Measurements from ENCODE around the gene CHTF18.
A peak's percentile ranks its signal among the peaks of the same experiment; 100 is the strongest.

CHTF18 gene

GRCh38 chr16:764184-764750, 24.2 kb upstream of the CHTF18 start:
- ChIA-PET POLR2A (ENCODE audit: low non-redundant PET) (no interaction called here), CTCF (no interaction called here)
- no peak for DNase-seq (ENCODE audit: low spot score)

GRCh38 chr16:764848-765487, 23.5 kb upstream of the CHTF18 start:
- ChIA-PET CTCF (no interaction called here), POLR2A (ENCODE audit: low non-redundant PET) (no interaction called here)

More at GRCh38 chr16:764184-764750, 24.2 kb upstream of the CHTF18 start:
- H3K27ac ChIP-seq = no peak overlapping the region
- TF ChIP-seq CTCF (conservative IDR thresholded peaks at IDR 0.05; ENCODE audit: low read depth) = no peak

GRCh38 chr16:765488-765865, 22.9 kb upstream of the CHTF18 start:
- ChIA-PET CTCF (no interaction called here), POLR2A (ENCODE audit: low non-redundant PET) (no interaction called here)
- H3K27ac ChIP-seq = no peak overlapping the region
- no peak for TF ChIP-seq CTCF (conservative IDR thresholded peaks at IDR 0.05; ENCODE audit: low read depth)
- DNase-seq (ENCODE audit: low spot score) = no peak

More at GRCh38 chr16:764848-765487, 23.5 kb upstream of the CHTF18 start:
- DNase-seq (ENCODE audit: low spot score) = no peak
- no peak overlapping the region for H3K27ac ChIP-seq
- no peak for TF ChIP-seq CTCF (conservative IDR thresholded peaks at IDR 0.05; ENCODE audit: low read depth)

DNA sequence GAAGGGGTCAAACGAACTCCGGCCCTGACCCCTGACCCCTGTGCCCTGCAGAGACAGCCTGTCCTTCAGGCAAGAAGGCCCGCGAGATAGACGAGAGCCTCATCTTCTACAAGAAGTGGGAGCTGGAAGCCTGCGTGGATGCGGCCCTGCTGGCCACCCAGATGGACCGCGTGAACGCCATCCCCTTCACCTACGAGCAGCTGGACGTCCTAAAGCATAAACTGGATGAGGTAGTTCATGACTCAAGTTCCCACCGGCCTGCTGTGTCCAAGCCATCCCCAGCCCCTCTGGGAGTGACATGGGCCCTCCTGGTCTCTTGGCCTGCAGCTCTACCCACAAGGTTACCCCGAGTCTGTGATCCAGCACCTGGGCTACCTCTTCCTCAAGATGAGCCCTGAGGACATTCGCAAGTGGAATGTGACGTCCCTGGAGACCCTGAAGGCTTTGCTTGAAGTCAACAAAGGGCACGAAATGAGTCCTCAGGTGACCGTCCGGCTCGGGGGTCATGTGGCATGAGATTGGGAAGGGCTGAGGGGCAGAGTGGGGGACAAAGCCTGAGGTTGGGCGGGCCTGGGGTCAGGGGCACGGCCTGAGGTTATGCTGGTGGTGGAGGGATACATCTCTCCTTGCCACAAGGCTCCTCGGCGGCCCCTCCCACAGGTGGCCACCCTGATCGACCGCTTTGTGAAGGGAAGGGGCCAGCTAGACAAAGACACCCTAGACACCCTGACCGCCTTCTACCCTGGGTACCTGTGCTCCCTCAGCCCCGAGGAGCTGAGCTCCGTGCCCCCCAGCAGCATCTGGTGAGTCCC, 22.2 kb upstream of the CHTF18 start:
- ChIA-PET POLR2A (ENCODE audit: low non-redundant PET) (no interaction called here), CTCF (no interaction called here)
- DNase-seq (ENCODE audit: low spot score) = no peak
- no peak for TF ChIP-seq CTCF (conservative IDR thresholded peaks at IDR 0.05; ENCODE audit: low read depth)
- peak overlapping the region; percentile 24; the same call in 1 of the 2 replicates for H3K27ac ChIP-seq

DNA sequence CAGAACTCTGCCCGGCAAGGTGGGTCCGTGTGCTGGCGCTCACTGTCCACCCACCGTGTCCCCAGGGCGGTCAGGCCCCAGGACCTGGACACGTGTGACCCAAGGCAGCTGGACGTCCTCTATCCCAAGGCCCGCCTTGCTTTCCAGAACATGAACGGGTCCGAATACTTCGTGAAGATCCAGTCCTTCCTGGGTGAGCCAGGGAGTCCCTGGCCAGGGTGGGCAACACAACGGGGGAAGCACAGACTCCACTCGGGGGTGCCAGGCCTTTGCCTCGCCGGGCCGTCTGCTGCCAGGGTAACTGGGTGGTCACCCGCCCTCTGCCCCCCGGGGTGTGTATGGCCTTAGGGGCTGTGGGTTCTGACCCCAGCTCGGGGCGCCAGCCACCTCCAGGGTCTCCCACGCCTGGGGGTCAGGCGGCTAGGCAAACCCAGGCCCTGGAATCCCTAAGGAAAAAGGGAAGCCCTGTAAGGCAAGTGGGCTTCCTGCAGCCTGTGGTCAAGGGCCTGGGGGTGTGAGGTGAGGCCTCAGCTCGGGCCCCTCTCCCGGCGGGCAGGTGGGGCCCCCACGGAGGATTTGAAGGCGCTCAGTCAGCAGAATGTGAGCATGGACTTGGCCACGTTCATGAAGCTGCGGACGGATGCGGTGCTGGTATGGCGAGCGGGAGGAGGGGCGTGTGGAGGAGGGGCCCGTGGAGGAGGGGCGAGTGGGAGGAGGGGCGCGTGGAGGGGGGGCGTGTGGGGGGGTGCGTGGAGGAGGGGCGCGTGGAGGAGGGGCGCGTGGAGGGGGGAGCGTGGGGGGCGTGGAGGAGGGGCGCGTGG, 21.4 kb upstream of the CHTF18 start:
- CTCF ChIA-PET = interaction anchor here (0.6 to 0.9 kb wide), 2 partner anchors 17 to 26 kb away, joined by 3 to 4 read pairs; no protein-coding TSS in a partner anchor
- POLR2A ChIA-PET (ENCODE audit: low non-redundant PET) = no interaction called here
- no peak for TF ChIP-seq CTCF (conservative IDR thresholded peaks at IDR 0.05; ENCODE audit: low read depth)
- no peak overlapping the region for H3K27ac ChIP-seq
- DNase-seq (ENCODE audit: low spot score) = no peak

GRCh38 chr16:767743-768235, 20.6 kb upstream of the CHTF18 start:
- H3K27ac ChIP-seq = no peak overlapping the region; the same call in 1 of the 2 replicates
- ChIA-PET POLR2A (ENCODE audit: low non-redundant PET) (no interaction called here), CTCF (interaction anchor here (0.9 kb wide), 1 partner anchor 26 kb away, joined by 4 read pairs; no protein-coding TSS in a partner anchor)
- TF ChIP-seq CTCF (conservative IDR thresholded peaks at IDR 0.05; ENCODE audit: low read depth) = no peak
- DNase-seq (ENCODE audit: low spot score) = no peak

All from RWPE1 (cell line).